Measurements from ENCODE around the gene MAP2K5. TPM values are rescaled to one million over a fixed set of nuclear protein-coding genes. Genes with fewer than 3 reads are reported as not detected.

Gene MAP2K5
- total RNA-seq, 2 donors from 2014 or later, result 7.4 to 10.2 TPM

GRCh38 chr15:67510597-67511190, 31.8 kb upstream of the MAP2K5 start:
- Histone ChIP-seq H3K9me3 (no peaks in the 10 kb centered on the region), H3K27me3 (replicated peaks; ENCODE audit: insufficient read depth) (no peaks in the 10 kb centered on the region), H3K4me3 (no peak overlapping the region), H3K27ac (no peak overlapping the region), H3K4me1 (ENCODE audit: control insufficient read depth in 1 of 2, low read depth in 2 of 2) (no peaks in the 10 kb centered on the region), H3K36me3 (peaks cover 3% of the 10 kb centered on the region)
- no peak for DNase-seq (ENCODE audit: low spot score)
- TF ChIP-seq, protein P1, sequence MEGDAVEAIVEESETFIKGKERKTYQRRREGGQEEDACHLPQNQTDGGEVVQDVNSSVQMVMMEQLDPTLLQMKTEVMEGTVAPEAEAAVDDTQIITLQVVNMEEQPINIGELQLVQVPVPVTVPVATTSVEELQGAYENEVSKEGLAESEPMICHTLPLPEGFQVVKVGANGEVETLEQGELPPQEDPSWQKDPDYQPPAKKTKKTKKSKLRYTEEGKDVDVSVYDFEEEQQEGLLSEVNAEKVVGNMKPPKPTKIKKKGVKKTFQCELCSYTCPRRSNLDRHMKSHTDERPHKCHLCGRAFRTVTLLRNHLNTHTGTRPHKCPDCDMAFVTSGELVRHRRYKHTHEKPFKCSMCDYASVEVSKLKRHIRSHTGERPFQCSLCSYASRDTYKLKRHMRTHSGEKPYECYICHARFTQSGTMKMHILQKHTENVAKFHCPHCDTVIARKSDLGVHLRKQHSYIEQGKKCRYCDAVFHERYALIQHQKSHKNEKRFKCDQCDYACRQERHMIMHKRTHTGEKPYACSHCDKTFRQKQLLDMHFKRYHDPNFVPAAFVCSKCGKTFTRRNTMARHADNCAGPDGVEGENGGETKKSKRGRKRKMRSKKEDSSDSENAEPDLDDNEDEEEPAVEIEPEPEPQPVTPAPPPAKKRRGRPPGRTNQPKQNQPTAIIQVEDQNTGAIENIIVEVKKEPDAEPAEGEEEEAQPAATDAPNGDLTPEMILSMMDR (IDR thresholded peaks at IDR 0.05), result no peak
- no peak for ATAC-seq (ENCODE audit: insufficient number of reproducible peaks, low FRiP score, low read depth)

DNA sequence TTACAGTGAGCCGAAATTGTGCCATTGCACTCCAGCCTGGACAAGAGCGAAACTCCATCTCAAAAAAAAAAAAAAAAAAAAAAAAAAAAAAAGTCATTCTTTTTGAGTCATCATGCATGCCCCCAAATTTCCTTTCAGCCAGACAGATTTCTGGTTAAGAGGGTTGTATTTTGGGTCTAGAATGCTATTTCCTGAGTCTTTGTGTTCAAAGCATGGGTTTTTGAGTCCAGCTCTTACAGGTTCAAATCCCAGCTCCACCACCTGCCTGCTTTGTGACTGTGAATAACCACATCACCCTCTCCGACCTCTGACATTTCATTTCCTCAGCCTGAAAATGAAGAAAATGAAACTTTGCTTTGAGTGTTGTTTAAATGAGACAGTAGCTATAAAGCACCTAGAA, 30.9 kb upstream of the MAP2K5 start:
- Histone ChIP-seq H3K4me1 (ENCODE audit: control insufficient read depth in 1 of 2, low read depth in 2 of 2) (no peaks in the 10 kb centered on the region), H3K27ac (no peak overlapping the region), H3K9me3 (no peaks in the 10 kb centered on the region), H3K27me3 (replicated peaks; ENCODE audit: insufficient read depth) (no peaks in the 10 kb centered on the region), H3K4me3 (no peak overlapping the region), H3K36me3 (peaks cover 3% of the 10 kb centered on the region)
- DNase-seq (ENCODE audit: low spot score) (no peak), ATAC-seq (ENCODE audit: insufficient number of reproducible peaks, low FRiP score, low read depth) (no peak)
- TF ChIP-seq, protein P1 (IDR thresholded peaks at IDR 0.05), result no peak

GRCh38 chr15:67512140-67512539, 30.4 kb upstream of the MAP2K5 start:
- no peak for DNase-seq (ENCODE audit: low spot score)
- no peak for ATAC-seq (ENCODE audit: insufficient number of reproducible peaks, low FRiP score, low read depth)
- TF ChIP-seq, protein P1 (IDR thresholded peaks at IDR 0.05), result no peak

GRCh38 chr15:67512933-67513714, 29.4 kb upstream of the MAP2K5 start:
- Histone ChIP-seq H3K27me3 (replicated peaks; ENCODE audit: insufficient read depth) (no peaks in the 10 kb centered on the region), H3K4me1 (ENCODE audit: control insufficient read depth in 1 of 2, low read depth in 2 of 2) (no peaks in the 10 kb centered on the region), H3K36me3 (peaks cover 3% of the 10 kb centered on the region), H3K27ac (no peak overlapping the region), H3K4me3 (no peak overlapping the region), H3K9me3 (no peaks in the 10 kb centered on the region)
- TF ChIP-seq, protein P1 (IDR thresholded peaks at IDR 0.05), result no peak
- ATAC-seq (ENCODE audit: insufficient number of reproducible peaks, low FRiP score, low read depth) (no peak), DNase-seq (ENCODE audit: low spot score) (no peak)

More at GRCh38 chr15:67512140-67512539, 30.4 kb upstream of the MAP2K5 start:
- H3K4me1 ChIP-seq (ENCODE audit: control insufficient read depth in 1 of 2, low read depth in 2 of 2), result no peaks in the 10 kb centered on the region
- no peaks in the 10 kb centered on the region for H3K9me3 ChIP-seq
- peaks cover 3% of the 10 kb centered on the region for H3K36me3 ChIP-seq
- H3K27ac ChIP-seq, result no peak overlapping the region
- H3K27me3 ChIP-seq (replicated peaks; ENCODE audit: insufficient read depth), result no peaks in the 10 kb centered on the region
- H3K4me3 ChIP-seq, result no peak overlapping the region

- Histone ChIP-seq H3K9me3 (no peaks in the 10 kb centered on the region), H3K4me1 (ENCODE audit: control insufficient read depth in 1 of 2, low read depth in 2 of 2) (no peaks in the 10 kb centered on the region), H3K4me3 (no peak overlapping the region), H3K27me3 (replicated peaks; ENCODE audit: insufficient read depth) (no peaks in the 10 kb centered on the region), H3K36me3 (peaks cover 3% of the 10 kb centered on the region), H3K27ac (no peak overlapping the region)
- ATAC-seq (ENCODE audit: insufficient number of reproducible peaks, low FRiP score, low read depth) (no peak), DNase-seq (ENCODE audit: low spot score) (no peak)
- TF ChIP-seq, protein P1 (IDR thresholded peaks at IDR 0.05), result no peak
Observed at GRCh38 chr15:67515090-67515489, 27.4 kb upstream of the MAP2K5 start.
